GM12878 (cell line): ENCODE measurements around the gene RBMS3.

Source experiments
- CHD2 ChIP-seq: IDR thresholded peaks from 2 replicates; pipeline ENCODE4 v1.6.1; 2011; ENCODE audit warnings: low read depth, low read length, improper control_type of control experiment, borderline replicate concordance
- CTCF ChIP-seq, 3 experiments: IDR thresholded peaks in 2 of 3; conservative IDR thresholded peaks in 1 of 3; 2 replicates each; pipeline ENCODE4 v1.5.1; 2011; ENCODE audit warnings: low read depth in 3 of 3, low read length in 3 of 3, mild to moderate bottlenecking in 3 of 3, control low read depth in 2 of 3, moderate library complexity in 2 of 3, inconsistent platforms in 1 of 3, mixed read lengths in 1 of 3; ENCODE audit not compliant: control insufficient read depth in 2 of 3, insufficient read depth in 1 of 3; ENCODE audit errors: extremely low read depth in 1 of 3
- NFXL1 ChIP-seq: fragments of 450-650 bp; IDR thresholded peaks from 2 replicates; pipeline ENCODE4 v1.6.1; 2017; ENCODE audit warnings: antibody characterized with exemption, mild to moderate bottlenecking, borderline replicate concordance
- POLR2AphosphoS5 ChIP-seq: IDR thresholded peaks from 2 replicates; pipeline ENCODE4 v1.6.1; 2011; ENCODE audit warnings: mild to moderate bottlenecking, low read length, inconsistent platforms
- RELB ChIP-seq: fragments of 450-650 bp; IDR thresholded peaks from 2 replicates; pipeline ENCODE4 v1.6.1; 2017; ENCODE audit warnings: low read depth, mild to moderate bottlenecking, moderate library complexity
- SKIL ChIP-seq: fragments of 450-650 bp; IDR thresholded peaks from 2 replicates; pipeline ENCODE4 v1.6.1; 2017; ENCODE audit warnings: mild to moderate bottlenecking, low read depth, inconsistent platforms; ENCODE audit not compliant: poor library complexity, severe bottlenecking
- SMAD1 ChIP-seq: fragments of 450-650 bp; IDR thresholded peaks from 2 replicates; pipeline ENCODE4 v1.6.1; 2018; ENCODE audit warnings: mild to moderate bottlenecking, low read depth; ENCODE audit not compliant: partially characterized antibody

- TF ChIP-seq CHD2 (no peak), CTCF (IDR thresholded peaks at IDR 0.05 in 2 of 3, conservative IDR thresholded peaks at IDR 0.05 in 1 of 3; ENCODE audit: control insufficient read depth in 2 of 3, extremely low read depth in 1 of 3, insufficient read depth in 1 of 3, low read depth in 3 of 3, low read length in 3 of 3) (no peak), POLR2AphosphoS5 (no peak), SKIL (no peak), NFXL1 (no peak), RELB (no peak), SMAD1 (no peak)
Measured at GRCh38 chr3:29937185-29937584, 656.3 kb downstream of the RBMS3 start.
